Breast epithelium (tissue), 4 donors: ENCODE measurements around the gene SLC38A9. TPM values are rescaled to one million over a fixed set of nuclear protein-coding genes. Genes with fewer than 3 reads are reported as not detected.

ENCODE experiments used
- DNase-seq, 2 donors: peaks; one replicate each; pipeline ENCODE4 v3.0.0-alpha.2; 2019; ENCODE audit warnings: low spot score in 2 of 2
- H3K27ac ChIP-seq, 2 donors: fragments of 200-600 bp; sonication (generic) in 1 of 2; one replicate each; pipeline ENCODE4 v1.5.1; 2016 to 2019; ENCODE audit warnings: mild to moderate bottlenecking in 1 of 2
- H3K27me3 ChIP-seq, 2 donors: fragments of 200-600 bp; sonication (generic) in 1 of 2; one replicate each; pipeline versions ENCODE4 v1.5.1 to v1.6.0; 2017 to 2019; ENCODE audit warnings: control low read depth in 1 of 2, mild to moderate bottlenecking in 1 of 2
- H3K36me3 ChIP-seq: fragments of 200-600 bp; one replicate; pipeline ENCODE4 v1.5.1; 2019
- H3K4me1 ChIP-seq, 2 donors: fragments of 200-600 bp; sonication (generic); one replicate each; pipeline ENCODE4 v1.5.1; 2016 to 2019; ENCODE audit warnings: control low read depth in 1 of 2
- H3K4me3 ChIP-seq, 3 donors: fragments of 200-600 bp; sonication (generic); 1 replicate in 2 of 3; 2 replicates in 1 of 3; pipeline ENCODE4 v1.5.1; 2016 to 2019; ENCODE audit warnings: mild to moderate bottlenecking in 3 of 3, moderate library complexity in 2 of 3
- H3K9me3 ChIP-seq, 2 donors: fragments of 200-600 bp; sonication (generic) in 1 of 2; one replicate each; pipeline ENCODE4 v1.5.1; 2016 to 2019; ENCODE audit warnings: control low read depth in 1 of 2
- CTCF ChIP-seq, 3 donors: fragments of 450-650 bp; IDR thresholded peaks; one replicate each; pipeline ENCODE4 v1.5.1; 2016 to 2017; ENCODE audit warnings: antibody characterized with exemption in 3 of 3, mild to moderate bottlenecking in 3 of 3, moderate library complexity in 3 of 3
- POLR2A ChIP-seq: fragments of 450-650 bp; IDR thresholded peaks from one replicate; pipeline ENCODE4 v1.6.1; 2016; ENCODE audit warnings: antibody characterized with exemption, mild to moderate bottlenecking, moderate library complexity
- POLR2AphosphoS5 ChIP-seq, 3 donors: sonication (generic); formaldehyde crosslinking; IDR thresholded peaks; one replicate each; pipeline ENCODE4 v1.6.1; 2017; ENCODE audit warnings: antibody characterized with exemption in 3 of 3
- intact Hi-C: fragments of 100-400 bp; cut with DNase I; formaldehyde crosslinking; loops from one replicate; pipeline ENCODE4 v1.15.1; 2023; ENCODE audit warnings: low total_unique reads
- total RNA-seq, 3 donors: library from RNA; depleted of rRNA; stranded (reverse); fragments of >200 nt; gene quantifications; one replicate each; pipeline ENCODE4 v1.1.0, GENCODE V29; 2016

The SLC38A9 gene
- total RNA-seq, 3 donors from 2014 or later = 25.2 to 35.1 (median 28.6) TPM

DNA sequence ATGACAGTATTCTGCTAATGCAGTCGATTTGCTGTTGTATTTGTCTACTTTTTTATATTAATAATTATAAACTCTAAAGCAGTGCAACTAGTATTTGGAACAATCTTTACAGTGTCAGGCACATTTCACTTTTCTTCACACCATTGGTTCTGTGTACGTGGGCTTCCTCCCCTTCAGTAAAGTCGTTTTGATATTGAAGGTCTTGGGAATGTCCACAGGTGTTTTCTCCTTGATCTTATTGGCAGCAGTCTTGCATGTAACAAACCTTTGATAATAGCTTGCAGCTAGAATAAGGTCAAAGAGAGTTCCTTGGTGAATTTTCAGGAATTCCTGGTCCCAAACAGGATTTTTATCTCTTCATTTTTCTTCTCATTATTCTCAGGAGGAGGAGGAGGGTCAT is 37.9 kb upstream of the SLC38A9 start:
- no peaks in the 10 kb centered on the region for H3K36me3 ChIP-seq
- H3K9me3 ChIP-seq = no peaks in the 10 kb centered on the region
- no peak overlapping the region for H3K27ac ChIP-seq
- no peak for DNase-seq
- TF ChIP-seq CTCF (IDR thresholded peaks at IDR 0.05) = no peak
- TF ChIP-seq POLR2AphosphoS5 (IDR thresholded peaks at IDR 0.05) = no peak
- no peak for TF ChIP-seq POLR2A
- no peaks in the 10 kb centered on the region for H3K27me3 ChIP-seq
- intact Hi-C loops = no loop called here
- no peak overlapping the region for H3K4me3 ChIP-seq
- H3K4me1 ChIP-seq = no peaks in the 10 kb centered on the region

DNA sequence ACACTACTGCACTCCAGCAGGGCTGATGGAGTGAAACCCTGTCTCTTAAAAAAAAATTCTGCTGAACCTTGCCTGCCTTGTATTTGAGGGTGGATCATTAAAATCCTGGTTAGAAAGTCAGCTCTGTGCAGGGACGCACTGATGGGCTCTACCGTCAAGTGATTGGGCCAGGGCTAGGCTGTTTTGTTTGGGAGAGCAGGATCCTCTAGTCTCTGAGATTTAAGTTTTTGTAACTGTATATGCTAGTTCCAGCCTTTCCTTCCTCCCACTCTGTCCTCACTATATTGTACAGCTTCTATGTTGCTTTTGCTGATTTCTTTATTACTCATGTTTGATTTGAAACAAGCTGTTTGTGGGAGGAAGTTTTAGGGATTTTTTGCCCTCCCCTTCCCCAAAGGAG is 37.3 kb upstream of the SLC38A9 start:
- no peak overlapping the region for H3K4me3 ChIP-seq
- no peaks in the 10 kb centered on the region for H3K4me1 ChIP-seq
- H3K27ac ChIP-seq = no peak overlapping the region
- H3K36me3 ChIP-seq = no peaks in the 10 kb centered on the region
- H3K27me3 ChIP-seq = no peaks in the 10 kb centered on the region
- intact Hi-C loops = no loop called here
- no peaks in the 10 kb centered on the region for H3K9me3 ChIP-seq
- no peak for DNase-seq
- TF ChIP-seq POLR2A (no peak), CTCF (IDR thresholded peaks at IDR 0.05) (no peak), POLR2AphosphoS5 (IDR thresholded peaks at IDR 0.05) (no peak)

- no peaks in the 10 kb centered on the region for H3K9me3 ChIP-seq
- H3K27ac ChIP-seq = no peak overlapping the region
- no peak overlapping the region for H3K4me3 ChIP-seq
- no peaks in the 10 kb centered on the region for H3K27me3 ChIP-seq
- TF ChIP-seq POLR2AphosphoS5 (IDR thresholded peaks at IDR 0.05) (no peak), POLR2A (no peak), CTCF (IDR thresholded peaks at IDR 0.05) (no peak)
- no peaks in the 10 kb centered on the region for H3K36me3 ChIP-seq
- no peaks in the 10 kb centered on the region for H3K4me1 ChIP-seq
- no peak for DNase-seq
- intact Hi-C loops = no loop called here
Measured at GRCh38 chr5:55747778-55748318, 35.7 kb upstream of the SLC38A9 start.

- H3K36me3 ChIP-seq = no peaks in the 10 kb centered on the region
- DNase-seq = no peak
- intact Hi-C loops = loop anchor here (5.0 kb wide), 1 partner anchor 800 kb away; no protein-coding TSS in a partner anchor
Measured at GRCh38 chr5:55742778-55743177, 30.7 kb upstream of the SLC38A9 start.

DNA sequence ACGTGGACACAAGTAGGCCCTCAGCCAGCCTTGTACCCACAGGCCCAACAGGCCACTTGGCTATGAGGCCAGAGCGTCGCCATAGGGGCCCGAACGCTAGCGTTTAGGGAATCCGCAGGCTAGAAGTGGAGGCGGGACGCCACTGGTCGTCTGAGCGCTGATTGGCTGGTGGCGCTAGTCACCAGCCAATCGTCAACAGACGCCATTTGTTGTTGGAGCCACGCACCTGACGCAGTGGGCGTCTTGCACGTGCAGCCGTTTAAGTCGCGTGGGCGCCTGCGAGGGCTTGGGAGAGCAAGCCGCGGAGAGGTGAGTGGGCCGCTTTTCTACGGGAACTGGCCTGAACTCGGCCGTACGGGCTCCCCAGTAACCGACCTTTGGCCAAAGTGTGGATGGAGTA is 25.7 kb upstream of the SLC38A9 start, which contains the start of gene DDX4:
Gene DDX4 (plus strand): TSS at position 269 of the 400 bp plus-strand sequence. CDS start 903 bp downstream, outside the sequence.
- intact Hi-C loops = no loop called here
- no peaks in the 10 kb centered on the region for H3K36me3 ChIP-seq
- no peak for DNase-seq
- no peaks in the 10 kb centered on the region for H3K9me3 ChIP-seq
- no peaks in the 10 kb centered on the region for H3K27me3 ChIP-seq
- TF ChIP-seq POLR2A = no peak
- no peak for TF ChIP-seq CTCF (IDR thresholded peaks at IDR 0.05)
- no peak for TF ChIP-seq POLR2AphosphoS5 (IDR thresholded peaks at IDR 0.05)
- H3K27ac ChIP-seq = no peak within 1 kb of the TSS
- H3K4me3 ChIP-seq = no peak within 1 kb of the TSS
- no peaks in the 10 kb centered on the region for H3K4me1 ChIP-seq

More at GRCh38 chr5:55742778-55743177, 30.7 kb upstream of the SLC38A9 start:
- no peaks in the 10 kb centered on the region for H3K9me3 ChIP-seq
- no peak for TF ChIP-seq CTCF (IDR thresholded peaks at IDR 0.05)
- TF ChIP-seq POLR2A = no peak
- TF ChIP-seq POLR2AphosphoS5 (IDR thresholded peaks at IDR 0.05) = no peak
- no peaks in the 10 kb centered on the region for H3K4me1 ChIP-seq
- no peaks in the 10 kb centered on the region for H3K27me3 ChIP-seq
- no peak overlapping the region for H3K27ac ChIP-seq
- no peak overlapping the region for H3K4me3 ChIP-seq
